Panc1 (cell line): ENCODE data around the gene KIDINS220. TPM values are rescaled to one million over a fixed set of nuclear protein-coding genes. Genes with fewer than 3 reads are reported as not detected.
A peak's percentile ranks its signal among the peaks of the same experiment; 100 is the strongest.

ENCODE experiments used
- ATAC-seq: fragments of 200-7000 bp; cut with Tn5 transposase; 2 replicates; pipeline ENCODE4 v1.9.1; 2020; ENCODE audit warnings: mild to moderate bottlenecking, moderate library complexity
- BruUV-seq: library from RNA; stranded (reverse); fragments of 400-500 nt; replicated peaks from 2 replicates; lab custom pipeline; 2021; lab: Mats Ljungman, UMichigan
- CTCF ChIA-PET: fragments of 300-600 bp; sonication (Branson Sonifier 250); formaldehyde crosslinking; loops from one replicate; lab custom pipeline; 2022; ENCODE audit warnings: antibody characterized with exemption; lab: Charles Lee
- POLR2A ChIA-PET: fragments of 300-600 bp; sonication (Branson Sonifier 250); formaldehyde crosslinking; loops from one replicate; lab custom pipeline; 2022; ENCODE audit warnings: antibody characterized with exemption; lab: Charles Lee
- DNase-seq: peaks from one replicate; pipeline ENCODE4 v3.0.0-alpha.2; 2010; ENCODE audit warnings: low read depth, low spot score
- H3K27ac ChIP-seq: 2 replicates; pipeline ENCODE4 v1.5.1; 2011; ENCODE audit warnings: mild to moderate bottlenecking, low read length, inconsistent platforms
- H3K27me3 ChIP-seq: fragments of 200-500 bp; sonication (Bioruptor generic); 2 replicates; pipeline ENCODE4 v1.6.0; 2014; ENCODE audit warnings: low read length, inconsistent platforms; ENCODE audit not compliant: control insufficient read depth, insufficient read depth
- H3K36me3 ChIP-seq: fragments of 200-500 bp; sonication (Bioruptor generic); 2 replicates; pipeline ENCODE4 v1.5.1; 2014; ENCODE audit warnings: inconsistent platforms, mild to moderate bottlenecking, low read length, moderate library complexity; ENCODE audit not compliant: control insufficient read depth, insufficient read depth
- H3K4me1 ChIP-seq: 2 replicates; pipeline ENCODE4 v1.5.1; 2011; ENCODE audit warnings: inconsistent platforms, mild to moderate bottlenecking, low read length, moderate library complexity; ENCODE audit not compliant: control insufficient read depth, insufficient read depth
- H3K4me3 ChIP-seq, 2 experiments: 2 replicates each; pipeline ENCODE4 v1.5.1; 2011 to 2012; ENCODE audit warnings: low read depth in 2 of 2, low read length in 2 of 2, mild to moderate bottlenecking in 2 of 2, inconsistent platforms in 1 of 2, moderate library complexity in 1 of 2
- H3K9me3 ChIP-seq: fragments of 200-500 bp; sonication (Bioruptor generic); 2 replicates; pipeline ENCODE4 v1.5.1; 2014; ENCODE audit warnings: low read depth, mild to moderate bottlenecking, inconsistent platforms, low read length, moderate library complexity; ENCODE audit not compliant: control insufficient read depth, insufficient read depth
- CTCF ChIP-seq: fragments of 450-650 bp; IDR thresholded peaks from 2 replicates; pipeline ENCODE4 v1.5.1; 2017; ENCODE audit warnings: mild to moderate bottlenecking
- POLR2AphosphoS5 ChIP-seq: IDR thresholded peaks from 2 replicates; pipeline ENCODE4 v1.6.1; 2012; ENCODE audit warnings: mild to moderate bottlenecking, low read depth, low read length, moderate library complexity
- REST ChIP-seq, 2 experiments: IDR thresholded peaks; 2 replicates each; pipeline ENCODE4 v1.6.1; 2011 to 2012; ENCODE audit warnings: low read depth in 2 of 2, control low read depth in 1 of 2, low read length in 1 of 2, mild to moderate bottlenecking in 1 of 2, moderate library complexity in 1 of 2; ENCODE audit not compliant: insufficient read depth in 1 of 2
- SIN3A ChIP-seq: IDR thresholded peaks from 2 replicates; pipeline ENCODE4 v1.6.1; 2012; ENCODE audit warnings: low read depth, mild to moderate bottlenecking, low read length, moderate library complexity, borderline replicate concordance; ENCODE audit not compliant: insufficient read depth
- TCF7L2 ChIP-seq: IDR thresholded peaks from 2 replicates; pipeline ENCODE4 v1.6.1; 2011; ENCODE audit warnings: mild to moderate bottlenecking, low read depth, low read length, inconsistent platforms
- in situ Hi-C: cut with HindIII; loops from 2 replicates; pipeline ENCODE4 v1.10.0; 2016; ENCODE audit warnings: low sequenced_read_pairs, low pct_unique_long_range_greater_than_20kb
- intact Hi-C: fragments of 100-400 bp; cut with micrococcal nuclease; formaldehyde crosslinking; loops from one replicate; pipeline ENCODE4 v1.10.0; 2022; ENCODE audit not compliant: unreplicated experiment
- total RNA-seq: library from RNA; stranded (reverse); gene quantifications from one replicate; pipeline ENCODE4 v1.2.1, GENCODE V29; 2021; ENCODE audit not compliant: unreplicated experiment

The KIDINS220 gene
- total RNA-seq, 1 experiment from 2014 or later: 39.3 TPM

- 0 out of 2 replicates have a peak, but pooled peaks cover under 1% of the 10 kb centered on the region for H3K27me3 ChIP-seq
- ATAC-seq (peak; percentile 61), DNase-seq (no peak)
- in situ Hi-C loops: no loop called here
- no peaks in the 10 kb centered on the region for H3K9me3 ChIP-seq
- BruUV-seq: no TSS peak
- H3K36me3 ChIP-seq: peaks cover 11% of the 10 kb centered on the region; the same call in 1 of the 2 replicates
- ChIA-PET CTCF (no interaction called here), POLR2A (no interaction called here)
- no peak for TF ChIP-seq TCF7L2
- no peak for TF ChIP-seq REST (IDR thresholded peaks at IDR 0.05; ENCODE audit: insufficient read depth in 1 of 2, low read depth in 2 of 2, low read length in 1 of 2)
- no peak for TF ChIP-seq POLR2AphosphoS5
- TF ChIP-seq CTCF: peak; percentile 100
- intact Hi-C loops: loop anchor here (5.0 to 10.0 kb wide), 3 partner anchors 531 to 1571 kb away; no protein-coding TSS in a partner anchor
- no peak overlapping the region for H3K27ac ChIP-seq
- peak overlapping the region; percentile 30 to 55 for H3K4me3 ChIP-seq
- peaks cover 10% of the 10 kb centered on the region for H3K4me1 ChIP-seq
These were observed 151.6 kb downstream of the KIDINS220 start for GRCh38 chr2:8685697-8686358.

GRCh38 chr2:8684878-8685696 is 152.3 kb downstream of the KIDINS220 start:
- in situ Hi-C loops: no loop called here
- ATAC-seq (peak; percentile 19), DNase-seq (no peak)
- Histone ChIP-seq H3K9me3 (no peaks in the 10 kb centered on the region), H3K4me3 (peak overlapping the region; percentile 30 to 55), H3K4me1 (peaks cover 18% of the 10 kb centered on the region), H3K36me3 (peaks cover 11% of the 10 kb centered on the region; the same call in 1 of the 2 replicates), H3K27ac (no peak overlapping the region), H3K27me3 (no peaks in the 10 kb centered on the region)
- intact Hi-C loops: loop anchor here (5.0 to 10.0 kb wide), 4 partner anchors 530 to 1570 kb away; no protein-coding TSS in a partner anchor
- POLR2A ChIA-PET: interaction anchor here (0.6 kb wide), 1 partner anchor 957 kb away, joined by 4 read pairs; no protein-coding TSS in a partner anchor
- no TSS peak for BruUV-seq
- no peak for TF ChIP-seq CTCF
- no peak for TF ChIP-seq POLR2AphosphoS5
- no peak for TF ChIP-seq SIN3A
- no peak for TF ChIP-seq REST (IDR thresholded peaks at IDR 0.05; ENCODE audit: insufficient read depth in 1 of 2, low read depth in 2 of 2, low read length in 1 of 2)
- TF ChIP-seq TCF7L2: no peak
- CTCF ChIA-PET: no interaction called here
